Brain microvascular endothelial cell (primary cell): ENCODE measurements around the gene GPS1.

Source experiments
- DNase-seq: peaks from one replicate; pipeline ENCODE4 v3.0.0-alpha.2; 2020
- H3K27ac ChIP-seq: fragments of 250-450 bp; sonication (Bioruptor Pico); 2 replicates; pipeline ENCODE4 v1.5.1; 2020; ENCODE audit warnings: mild to moderate bottlenecking, moderate library complexity
- H3K27me3 ChIP-seq: fragments of 250-450 bp; sonication (Bioruptor Pico); replicated peaks from 2 replicates; pipeline ENCODE4 v1.5.1; 2020; ENCODE audit warnings: mild to moderate bottlenecking
- H3K36me3 ChIP-seq: fragments of 250-450 bp; sonication (Bioruptor Pico); replicated peaks from 2 replicates; pipeline ENCODE4 v1.5.1; 2020; ENCODE audit warnings: mild to moderate bottlenecking
- H3K4me3 ChIP-seq: 2 replicates; pipeline ENCODE4 v1.5.1; 2011; ENCODE audit warnings: low read depth, mild to moderate bottlenecking, control low read depth, low read length, moderate library complexity
- CTCF ChIP-seq: IDR thresholded peaks from 2 replicates; pipeline ENCODE4 v1.5.1; 2011; ENCODE audit warnings: low read depth, mild to moderate bottlenecking, moderate library complexity, low read length, control low read depth, inconsistent platforms; ENCODE audit errors: missing control alignments
- in situ Hi-C: cut with HindIII; loops from 2 replicates; pipeline ENCODE4 v1.10.0; 2017; ENCODE audit warnings: low sequenced_read_pairs, low pct_ligation_motif_present

The GPS1 gene

GRCh38 chr17:82081546-82081945 is 29.8 kb downstream of the GPS1 start:
- H3K27me3 ChIP-seq = no peaks in the 10 kb centered on the region
- no peak for TF ChIP-seq CTCF
- no peak overlapping the region for H3K4me3 ChIP-seq
- no peak overlapping the region for H3K27ac ChIP-seq
- DNase-seq = no peak
- H3K36me3 ChIP-seq = peaks cover 91% of the 10 kb centered on the region
- in situ Hi-C loops = no loop called here

GRCh38 chr17:82081966-82082365 is 30.3 kb downstream of the GPS1 start:
- no peak for TF ChIP-seq CTCF
- DNase-seq = no peak
- in situ Hi-C loops = no loop called here
- H3K27me3 ChIP-seq = no peaks in the 10 kb centered on the region
- H3K4me3 ChIP-seq = no peak overlapping the region
- H3K36me3 ChIP-seq = peaks cover 91% of the 10 kb centered on the region
- no peak overlapping the region for H3K27ac ChIP-seq

GRCh38 chr17:82082456-82082855 is 30.8 kb downstream of the GPS1 start:
- TF ChIP-seq CTCF = no peak
- no peak overlapping the region for H3K4me3 ChIP-seq
- H3K36me3 ChIP-seq = peaks cover 93% of the 10 kb centered on the region
- in situ Hi-C loops = no loop called here
- no peak overlapping the region for H3K27ac ChIP-seq
- no peaks in the 10 kb centered on the region for H3K27me3 ChIP-seq
- DNase-seq = no peak

- Histone ChIP-seq H3K36me3 (peaks cover 92% of the 10 kb centered on the region), H3K27me3 (no peaks in the 10 kb centered on the region), H3K4me3 (no peak overlapping the region), H3K27ac (no peak overlapping the region)
- in situ Hi-C loops = no loop called here
- no peak for TF ChIP-seq CTCF
- DNase-seq = no peak
Measured at GRCh38 chr17:82083009-82083408, 31.3 kb downstream of the GPS1 start.

GRCh38 chr17:82083533-82084359 is 32.0 kb downstream of the GPS1 start:
- DNase-seq = no peak
- H3K36me3 ChIP-seq = peaks cover 93% of the 10 kb centered on the region

More at GRCh38 chr17:82083533-82084359, 32.0 kb downstream of the GPS1 start:
- TF ChIP-seq CTCF = no peak
- in situ Hi-C loops = no loop called here
- H3K27me3 ChIP-seq = no peaks in the 10 kb centered on the region
- no peak overlapping the region for H3K4me3 ChIP-seq
- no peak overlapping the region for H3K27ac ChIP-seq
